GM18907 (cell line): ENCODE measurements around the gene PITRM1.
"Not testable (repeated sequence)": the region's sequence is repeated elsewhere in the genome, so short reads cannot be mapped to it uniquely, and the experiment has no call there.

ENCODE experiments used
- ATAC-seq: cut with Tn5 transposase; IDR thresholded peaks from one replicate; pipeline ENCODE4 v1.9.1; 2021; ENCODE audit warnings: mild to moderate bottlenecking, moderate library complexity; ENCODE audit not compliant: unreplicated experiment

PITRM1 gene

DNA sequence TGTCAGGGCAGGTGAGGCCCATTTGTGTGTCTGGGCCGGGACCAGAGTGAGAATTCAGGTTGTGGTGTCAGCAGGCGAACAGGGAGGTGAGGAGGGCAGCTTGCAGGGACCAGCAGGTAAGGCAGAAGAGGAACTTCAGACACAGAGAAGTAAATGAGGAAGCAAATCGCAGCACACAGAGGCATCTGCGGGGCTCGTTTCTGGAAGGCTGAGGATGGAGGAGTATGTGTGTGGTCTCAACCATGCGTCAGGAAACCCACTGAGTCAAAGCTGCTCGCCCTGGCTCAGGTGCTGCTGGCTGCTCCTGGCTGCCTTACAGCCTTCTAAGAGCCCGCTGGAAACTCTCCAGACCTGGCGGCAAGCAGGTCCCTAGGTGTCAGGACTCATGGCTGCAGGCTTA is 26.9 kb upstream of the PITRM1 start:
- ATAC-seq, result no peak

DNA sequence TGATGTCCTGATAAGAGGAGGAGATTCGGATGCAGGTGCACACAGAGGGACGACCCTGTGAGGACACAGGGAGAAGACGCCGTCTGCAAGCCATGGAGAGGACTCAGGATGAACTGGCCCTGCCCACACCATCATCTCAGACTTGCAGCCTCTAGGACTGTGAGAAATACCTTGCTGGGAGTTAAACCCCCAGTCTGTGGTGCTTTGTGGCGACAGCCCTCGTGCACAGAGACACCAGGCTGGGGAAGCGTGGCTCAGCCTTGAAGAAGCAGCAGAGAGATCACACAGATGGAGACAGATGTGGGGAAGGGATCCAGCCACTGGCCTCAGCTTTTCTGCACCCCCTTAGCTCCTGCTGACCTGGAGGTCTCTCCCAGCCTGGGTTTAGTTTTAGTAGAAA is 26.3 kb upstream of the PITRM1 start:
- ATAC-seq, result no peak

DNA sequence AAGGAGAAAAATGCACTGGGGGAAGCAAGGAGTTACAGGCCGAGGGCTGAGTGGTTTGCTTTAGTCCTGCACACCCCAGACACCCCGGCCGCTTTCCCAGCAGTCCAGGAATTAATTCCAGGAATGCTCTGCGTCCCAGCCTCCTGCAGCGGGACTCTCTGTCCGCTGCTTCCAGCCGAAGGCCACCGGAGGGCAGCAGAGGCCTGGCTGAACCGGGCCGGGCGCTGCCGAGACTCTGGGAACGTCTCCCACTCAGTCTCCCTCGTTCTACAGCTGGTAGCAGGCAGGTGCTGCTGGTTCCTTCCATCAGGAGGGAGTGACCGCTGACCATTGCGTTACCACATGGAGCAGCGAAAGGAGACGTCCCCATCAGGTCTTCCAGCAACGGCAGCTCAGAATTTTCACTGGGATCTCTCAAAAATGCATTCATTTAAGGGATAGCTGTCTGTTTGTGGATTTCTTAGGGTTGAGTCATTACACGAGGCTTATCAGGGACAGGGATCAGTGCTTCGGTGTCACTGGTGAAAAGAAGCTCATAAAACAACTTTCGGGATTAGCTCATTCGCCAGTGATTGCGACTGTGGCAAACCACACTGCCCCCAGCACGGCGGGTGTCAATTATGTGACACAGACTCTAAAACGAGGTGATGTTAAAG is 24.9 kb upstream of the PITRM1 start:
- peak; percentile 69 for ATAC-seq

DNA sequence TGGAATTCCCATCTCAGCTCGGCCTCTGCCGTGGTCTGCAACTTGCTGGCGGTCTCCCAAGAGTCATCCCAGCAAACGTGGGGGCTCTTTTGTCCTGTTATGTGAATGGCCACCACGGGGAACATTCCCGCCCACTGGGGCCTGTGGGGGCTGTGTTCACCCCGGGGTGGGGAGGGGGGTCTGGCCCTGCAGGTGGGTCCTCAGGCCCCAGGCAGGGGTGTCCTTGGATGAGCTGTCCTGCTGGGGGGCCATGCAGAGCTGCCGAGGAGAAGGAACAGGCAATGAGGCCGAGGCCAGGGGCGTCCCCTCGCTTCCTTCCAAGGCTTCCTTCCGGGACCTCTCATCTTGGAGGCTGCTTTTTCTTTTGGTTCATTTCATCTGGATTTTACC is 24.4 kb upstream of the PITRM1 start:
- ATAC-seq, result no peak

DNA sequence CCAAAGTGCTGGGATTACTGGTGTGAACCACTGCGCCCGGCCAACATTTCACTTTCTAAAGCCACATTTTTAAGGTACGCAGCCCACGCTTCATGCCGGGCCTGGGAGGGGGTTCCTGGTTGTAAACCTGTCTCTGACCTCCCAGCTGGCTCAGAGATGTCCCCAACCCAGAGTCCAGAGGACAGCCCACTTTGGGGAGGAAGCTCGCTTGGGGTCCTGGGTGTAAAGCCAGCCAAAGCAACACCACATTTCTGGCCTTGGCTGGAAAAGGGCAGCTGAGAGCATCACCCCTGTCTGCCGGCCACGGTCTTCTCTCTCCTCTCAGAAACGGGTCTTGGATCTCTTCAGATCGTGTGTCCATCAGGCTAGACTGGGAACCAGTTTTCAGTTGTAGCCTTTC is 23.9 kb upstream of the PITRM1 start:
- ATAC-seq, result no peak

DNA sequence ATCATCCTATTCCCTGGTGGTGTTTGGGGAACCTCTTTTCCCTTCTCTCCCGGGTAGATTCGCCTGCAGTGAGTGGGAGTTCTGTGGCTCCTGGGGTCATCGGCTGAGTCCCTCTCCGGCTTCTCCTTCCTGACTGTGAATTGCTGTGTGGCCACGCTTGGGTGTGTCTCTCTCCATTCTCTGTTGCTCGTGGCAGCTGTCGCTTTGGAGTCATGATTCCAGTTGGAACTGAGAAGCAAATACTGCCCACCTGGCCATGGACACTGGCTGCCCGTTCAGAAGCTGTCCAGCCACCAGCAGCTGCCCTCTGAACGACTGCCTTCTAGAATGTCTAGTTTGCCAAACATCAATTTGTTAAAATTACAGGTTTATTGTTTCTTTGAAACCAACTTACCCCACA is 23.1 kb upstream of the PITRM1 start:
- no peak for ATAC-seq

DNA sequence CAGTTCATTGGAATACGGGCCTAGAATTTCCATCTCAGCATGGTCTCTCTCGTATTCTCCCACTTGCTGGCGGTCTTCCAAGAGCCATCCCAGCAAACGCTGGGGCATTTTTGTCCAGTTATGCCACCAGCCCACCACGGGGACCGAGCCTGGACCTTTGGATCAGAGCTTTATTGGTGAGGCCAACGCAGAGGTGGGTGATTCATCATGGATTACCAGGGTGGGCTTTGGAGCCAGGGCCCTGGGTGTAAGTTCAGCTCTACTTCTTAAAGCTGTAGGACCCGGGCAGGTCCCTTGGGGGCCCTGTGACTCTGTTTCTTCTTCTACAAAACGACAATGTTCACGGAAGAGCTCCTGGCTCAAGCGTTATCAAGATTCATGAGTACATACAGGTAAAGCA is 22.7 kb upstream of the PITRM1 start:
- no peak for ATAC-seq

DNA sequence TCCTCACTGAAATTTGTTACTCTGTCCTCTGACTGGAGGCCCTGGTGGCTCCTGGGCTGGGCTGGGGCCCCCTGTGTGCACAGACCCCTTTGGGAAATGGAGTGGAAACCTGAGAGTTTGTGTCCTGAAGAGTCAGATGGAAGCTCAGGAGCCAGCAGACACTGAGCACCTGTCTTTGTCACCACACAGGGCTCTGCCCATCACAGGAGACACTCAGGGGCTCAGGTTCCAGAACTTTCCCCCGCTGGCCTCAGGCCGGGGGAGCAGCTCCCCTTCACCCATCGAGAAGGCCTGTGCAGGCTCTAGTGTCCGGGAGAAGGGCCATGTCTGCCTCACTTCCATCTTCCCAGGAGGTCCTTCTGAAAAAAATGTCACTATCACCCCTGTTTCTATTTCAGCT is 22.3 kb upstream of the PITRM1 start:
- no peak for ATAC-seq

DNA sequence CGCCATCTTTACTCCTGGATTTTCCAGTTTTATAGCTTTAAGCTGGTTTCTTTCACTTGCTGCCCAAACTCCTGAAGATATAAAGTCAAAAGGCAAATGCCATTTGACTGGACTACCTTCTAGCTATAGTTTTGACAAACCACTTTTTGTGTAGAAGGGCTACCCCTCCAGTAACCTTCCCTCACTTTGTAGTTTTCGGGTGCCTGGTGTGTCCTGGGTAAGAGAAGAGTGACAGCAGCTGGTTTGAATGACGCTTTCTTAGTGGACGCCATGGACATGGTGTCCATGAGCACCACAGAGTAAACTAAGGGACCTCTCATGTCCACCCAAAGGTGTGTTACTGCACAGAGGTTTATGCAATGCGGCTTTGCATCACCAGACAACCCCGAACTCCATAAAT is 21.2 kb upstream of the PITRM1 start:
- no peak for ATAC-seq

DNA sequence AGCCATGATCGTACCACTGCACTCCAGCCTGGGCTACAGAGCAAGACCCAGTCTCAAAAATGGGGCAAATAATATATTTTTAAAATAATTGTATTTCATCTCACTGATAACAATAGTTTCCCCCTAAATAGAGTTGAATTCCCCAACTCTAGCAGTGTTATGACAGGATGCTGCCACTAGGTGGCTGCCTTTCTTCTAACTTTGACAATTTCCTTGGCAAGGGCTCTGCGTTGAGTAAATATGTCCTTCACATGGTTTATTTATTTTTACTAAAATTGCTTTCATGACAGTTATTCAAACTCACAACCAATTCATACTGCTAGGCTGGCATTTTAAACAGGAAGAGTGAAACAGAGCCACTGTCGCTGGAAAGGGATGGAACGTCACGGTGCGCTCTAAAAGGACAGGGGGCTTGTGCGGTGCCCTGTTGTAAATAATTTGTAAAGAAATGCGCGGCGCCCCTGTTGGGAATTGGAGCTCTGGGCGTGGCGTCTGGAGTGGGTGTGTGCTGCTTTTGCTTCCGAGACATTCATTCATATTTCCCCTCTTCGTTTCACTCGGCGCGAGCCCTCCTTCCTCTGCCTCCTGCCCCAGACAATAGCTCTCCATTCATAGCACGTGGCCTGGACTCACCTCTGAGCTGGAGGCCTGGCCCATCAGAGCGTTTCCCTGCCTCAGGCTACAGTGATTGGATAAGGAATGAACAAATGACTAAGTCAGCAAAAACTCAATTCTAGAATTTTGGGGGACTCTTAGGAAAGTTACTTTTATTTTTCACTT is 20.5 kb upstream of the PITRM1 start:
- ATAC-seq, result no peak

DNA sequence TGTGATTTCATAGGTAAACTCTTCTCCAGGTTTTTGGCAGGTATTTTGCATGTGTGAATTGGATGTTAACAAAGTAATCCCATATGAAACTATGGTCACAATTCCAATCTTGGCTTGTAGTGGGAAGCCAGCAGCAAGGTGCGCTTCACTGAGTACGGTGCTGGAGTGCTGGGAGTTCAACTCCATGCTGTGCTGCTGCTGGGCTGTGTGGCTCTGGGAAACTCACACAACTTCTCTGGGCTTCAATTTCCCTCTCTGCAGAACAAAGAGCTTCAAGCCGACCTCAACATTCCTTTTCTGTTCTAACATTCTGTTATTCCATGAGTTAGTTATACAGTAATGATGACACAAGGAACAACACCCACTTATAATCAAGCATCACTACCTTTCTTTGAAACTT is 18.2 kb upstream of the PITRM1 start:
- no peak for ATAC-seq

DNA sequence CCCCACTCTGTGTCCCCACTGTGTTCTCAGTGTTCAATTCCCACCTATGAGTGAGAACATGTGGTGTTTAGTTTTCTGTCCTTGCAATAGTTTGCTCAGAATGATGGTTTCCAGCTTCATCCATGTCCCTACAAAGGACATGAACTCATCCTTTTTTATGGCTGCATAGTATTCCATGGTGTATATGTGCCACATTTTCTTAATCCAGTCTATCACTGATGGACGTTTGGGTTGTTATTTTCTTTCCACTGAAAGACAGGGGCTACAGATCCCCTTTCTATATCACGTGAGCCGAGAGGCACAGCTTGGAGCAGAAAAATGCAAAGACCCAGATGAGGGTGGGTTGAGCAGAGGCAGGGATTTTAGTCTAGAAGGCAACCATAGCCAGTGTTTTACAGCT is 14.6 kb upstream of the PITRM1 start:
- not testable (repeated sequence) for ATAC-seq

DNA sequence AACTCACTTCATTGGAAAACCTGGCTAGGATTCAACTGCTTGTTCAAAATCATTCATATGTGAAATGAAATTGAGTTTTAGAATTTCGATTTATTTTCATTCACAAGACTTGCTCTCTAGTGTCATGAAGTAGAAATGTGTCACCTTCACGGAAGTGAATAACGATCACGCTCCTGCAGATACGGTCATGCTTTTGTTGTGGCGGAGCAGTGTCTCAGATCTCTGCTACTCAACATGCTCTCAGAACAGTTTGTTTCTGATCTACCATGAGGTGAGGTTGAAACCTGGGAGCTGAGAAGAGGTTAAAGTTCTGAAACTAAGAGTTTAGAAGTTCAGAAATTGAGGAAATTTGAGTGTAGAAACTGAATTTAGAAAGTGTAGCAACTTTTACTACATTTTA is 13.8 kb upstream of the PITRM1 start:
- ATAC-seq, result no peak

DNA sequence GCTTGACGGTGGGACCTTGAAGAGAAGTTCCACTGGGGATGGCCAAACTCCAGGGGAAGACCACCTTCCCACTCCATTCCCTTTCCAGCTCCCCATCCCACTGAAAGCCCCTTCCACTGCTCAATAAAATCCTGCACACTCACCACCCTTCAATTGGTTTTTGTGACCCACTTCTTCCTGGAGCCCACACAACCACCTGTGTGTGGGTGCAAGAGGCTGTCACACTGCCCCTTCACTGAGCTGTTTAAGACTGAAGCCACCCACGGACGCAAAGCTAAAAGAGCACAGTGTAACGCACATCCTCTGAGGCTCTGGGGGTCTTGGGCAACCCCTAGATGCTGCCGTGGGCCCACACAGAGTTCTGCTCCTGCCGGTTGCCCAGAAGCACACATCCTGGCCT is 12.8 kb upstream of the PITRM1 start:
- ATAC-seq, result no peak

DNA sequence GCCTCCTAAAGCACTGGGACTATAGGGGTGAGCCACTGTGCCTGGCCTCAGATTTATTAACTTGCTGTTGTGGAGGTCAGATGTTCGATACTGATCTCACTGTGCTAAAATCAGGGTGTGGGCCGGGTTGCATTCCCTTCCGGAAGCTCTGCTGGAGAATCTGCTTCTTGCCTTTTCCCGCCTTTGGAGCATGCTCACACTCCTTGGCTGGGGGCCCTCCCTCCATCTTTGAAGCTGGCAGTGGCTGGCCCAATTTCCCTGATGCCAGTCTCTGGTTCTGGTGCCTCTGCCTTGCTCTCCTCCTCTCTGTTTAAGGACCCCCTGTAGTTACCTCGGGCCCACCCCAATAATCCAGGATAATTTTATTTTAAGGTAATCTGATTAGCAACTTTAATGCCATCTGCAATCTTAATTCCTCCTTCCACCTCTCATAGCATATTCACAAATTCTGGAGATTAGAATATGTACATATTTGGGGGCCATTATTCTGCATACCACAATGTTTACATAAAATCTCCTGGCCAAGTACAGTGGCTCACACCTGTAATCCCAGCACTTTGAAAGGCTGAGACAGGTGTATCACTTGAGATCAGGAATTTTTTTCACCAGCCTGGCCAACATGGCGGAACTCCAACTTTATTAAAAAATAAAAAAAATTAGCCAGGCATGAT is 7.9 kb upstream of the PITRM1 start:
- no peak for ATAC-seq

DNA sequence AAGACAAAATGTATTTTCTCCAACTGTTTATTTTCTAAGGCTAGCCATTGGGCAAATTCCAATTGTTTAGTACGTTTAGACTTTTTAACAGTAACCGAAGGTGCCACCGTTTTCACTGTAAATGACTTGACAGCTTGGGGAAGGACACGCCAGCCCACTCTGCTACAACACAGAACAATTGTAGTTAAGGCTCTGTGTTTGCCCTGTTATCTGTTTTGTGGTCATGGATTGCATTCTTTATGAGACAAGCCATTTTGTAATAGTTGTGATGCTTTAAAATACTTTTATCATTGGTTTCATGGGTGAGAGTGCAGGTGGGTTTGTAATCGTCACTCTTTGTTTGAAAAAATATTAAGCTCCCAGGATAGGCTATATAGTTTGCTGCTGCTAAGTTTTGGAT is 6.6 kb upstream of the PITRM1 start:
- ATAC-seq, result no peak

DNA sequence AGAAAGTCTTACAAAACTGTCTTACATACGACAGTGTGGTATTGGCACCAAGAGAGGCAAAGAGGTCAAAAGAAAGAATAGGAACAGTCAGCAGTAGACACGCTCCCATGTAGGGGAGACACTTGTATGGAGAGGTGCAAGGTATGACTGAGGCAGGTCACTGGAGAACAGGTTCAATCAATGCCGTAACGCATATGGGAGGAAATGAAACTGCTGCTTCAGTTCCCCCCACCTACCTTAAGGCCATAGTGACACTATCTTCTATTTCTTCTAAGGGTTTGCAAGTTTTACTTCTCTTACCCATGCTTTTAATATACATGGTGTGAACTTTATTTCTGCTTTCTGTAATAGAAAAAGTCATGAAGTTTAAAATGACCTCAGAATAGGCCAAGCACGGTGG is 5.5 kb upstream of the PITRM1 start:
- no peak for ATAC-seq

DNA sequence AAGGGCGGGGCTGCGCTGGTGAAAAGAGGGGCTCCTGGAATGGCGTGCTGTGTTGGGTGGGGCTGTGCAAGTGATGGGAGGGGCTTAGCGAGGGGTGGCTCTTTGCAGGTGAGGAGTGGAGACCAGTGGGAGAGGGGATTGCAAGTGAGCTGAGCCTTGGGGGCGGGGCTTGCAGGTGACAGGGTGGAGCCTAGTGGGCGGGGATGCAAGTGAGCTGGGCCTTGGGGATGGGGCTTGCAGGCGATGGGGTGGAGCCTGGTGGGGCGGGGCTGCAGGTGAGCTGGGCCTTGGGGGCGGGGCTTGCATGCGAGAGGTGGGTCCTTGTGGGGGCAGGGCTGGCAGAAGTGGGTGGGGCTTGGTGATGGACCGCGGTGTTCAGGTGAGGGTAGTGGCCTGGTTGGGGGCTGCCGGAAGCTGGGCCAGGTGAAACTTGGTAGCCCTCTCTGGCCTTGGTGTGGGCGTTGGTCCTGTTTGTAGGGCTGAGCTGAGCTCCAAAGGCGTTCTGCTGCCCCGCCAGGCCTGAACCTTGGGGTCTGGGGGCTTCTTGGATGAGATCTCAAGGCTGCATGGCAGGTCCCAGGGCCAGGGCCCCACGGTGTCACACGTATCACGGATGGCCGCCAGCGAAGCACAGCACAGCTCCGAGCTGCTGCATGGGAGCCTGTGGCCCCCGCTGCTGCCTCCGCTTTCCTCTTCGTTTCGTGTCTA is 743 bp upstream of the PITRM1 start:
- peak; percentile 32 for ATAC-seq

DNA sequence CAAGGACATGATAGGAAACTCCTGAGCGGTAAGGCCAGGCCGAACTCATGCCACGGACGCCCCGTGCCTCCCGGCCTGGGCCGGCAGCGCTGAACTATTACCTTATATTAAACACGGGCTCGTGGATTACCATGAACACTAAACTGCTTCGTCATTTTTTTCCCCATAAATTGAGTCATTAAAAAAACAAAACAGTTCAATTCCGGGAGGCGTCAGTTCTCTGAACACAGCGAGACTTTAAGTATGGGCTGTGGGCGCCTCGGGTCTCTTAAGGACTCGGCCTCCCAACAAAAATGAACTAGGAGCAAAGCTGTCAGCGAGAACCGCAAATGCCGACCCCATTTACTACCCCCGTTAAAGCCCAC is 519 bp downstream of the PITRM1 start:
- ATAC-seq, result no peak

DNA sequence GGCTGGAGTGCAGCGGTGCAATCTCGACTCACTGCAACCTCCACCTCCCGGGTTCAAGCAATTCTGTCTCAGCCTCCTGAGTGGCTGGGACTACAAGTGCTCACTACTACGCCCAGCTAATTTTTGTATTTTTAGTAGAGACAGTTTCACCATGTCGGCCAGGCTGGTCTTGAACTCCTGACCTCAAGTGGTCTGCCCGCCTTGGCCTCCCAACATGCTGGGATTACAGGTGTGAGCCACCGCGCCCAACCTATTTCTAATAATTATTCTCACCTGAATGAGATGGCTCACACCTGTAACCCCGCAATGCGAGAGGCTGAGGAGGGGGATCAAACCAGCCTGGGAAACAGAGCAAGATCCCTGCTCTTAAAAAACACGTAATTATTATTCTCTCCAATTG is 1.1 kb downstream of the PITRM1 start:
- not testable (repeated sequence) for ATAC-seq

DNA sequence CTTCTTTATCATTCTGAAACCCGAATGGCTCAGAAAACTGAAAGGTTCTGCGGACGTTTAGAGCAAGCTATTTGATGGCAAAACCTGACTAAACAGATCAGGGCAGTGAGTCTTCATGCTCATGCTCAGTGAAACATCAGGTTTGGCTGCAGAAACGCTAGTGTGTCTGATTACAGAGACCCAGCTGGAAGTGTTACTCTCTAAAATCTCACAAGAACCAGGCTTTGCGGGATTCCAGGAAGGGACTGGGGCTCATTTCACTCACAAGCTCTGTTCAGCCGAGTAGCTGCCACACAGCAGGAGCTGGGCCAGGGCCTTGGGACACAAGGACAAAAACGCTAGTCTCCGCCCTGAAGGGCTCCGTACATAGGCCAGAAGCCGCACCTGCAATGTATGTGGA is 2.9 kb downstream of the PITRM1 start:
- no peak for ATAC-seq

DNA sequence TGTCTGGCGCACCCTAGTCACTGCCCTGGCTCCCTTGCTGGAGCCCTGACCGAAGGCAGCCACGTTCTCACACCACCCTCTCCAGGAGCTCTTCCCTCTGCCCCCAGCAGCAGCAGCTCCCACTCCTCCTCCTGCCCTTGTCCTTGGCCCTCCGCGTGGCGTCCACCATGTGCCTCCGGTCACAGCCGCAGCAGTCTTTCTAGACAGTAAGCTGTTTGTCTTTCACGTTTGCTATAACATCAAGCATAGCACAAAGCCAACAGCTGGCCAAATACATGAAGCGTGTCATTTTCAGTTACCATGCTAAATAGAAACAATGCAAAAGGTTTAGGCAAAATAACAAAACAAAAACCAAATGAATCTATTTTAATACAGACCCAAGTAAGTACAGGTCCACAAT is 3.3 kb downstream of the PITRM1 start:
- ATAC-seq, result no peak
